GM12865 (cell line): ENCODE measurements around the gene SEC61A1.

Experiments used
- DNase-seq: peaks from one replicate; pipeline ENCODE4 v3.0.0; 2010; ENCODE audit warnings: low read depth
- H3K4me3 ChIP-seq: 2 replicates; pipeline ENCODE4 v1.5.1; 2011; ENCODE audit warnings: mild to moderate bottlenecking, low read depth, low read length, control low read depth
- CTCF ChIP-seq: IDR thresholded peaks from 2 replicates; pipeline ENCODE4 v1.5.1; 2011; ENCODE audit warnings: low read length, control low read depth, low read depth, inconsistent platforms; ENCODE audit not compliant: insufficient read depth; ENCODE audit errors: missing control alignments

The SEC61A1 gene

GRCh38 chr3:128056258-128056657 is 4.0 kb downstream of the SEC61A1 start:
- no peak for DNase-seq
- no peak overlapping the region for H3K4me3 ChIP-seq
- TF ChIP-seq CTCF: no peak

- no peak for TF ChIP-seq CTCF
- DNase-seq: no peak
- H3K4me3 ChIP-seq: no peak overlapping the region
Measured at GRCh38 chr3:128060473-128061381, 8.5 kb downstream of the SEC61A1 start.

GRCh38 chr3:128062033-128062745 is 10.0 kb downstream of the SEC61A1 start:
- TF ChIP-seq CTCF: no peak
- DNase-seq: no peak
- H3K4me3 ChIP-seq: no peak overlapping the region

- no peak overlapping the region for H3K4me3 ChIP-seq
- TF ChIP-seq CTCF: no peak
- DNase-seq: no peak
Measured at GRCh38 chr3:128063865-128064264, 11.6 kb downstream of the SEC61A1 start.

- H3K4me3 ChIP-seq: no peak overlapping the region
- TF ChIP-seq CTCF: no peak
- DNase-seq: no peak
Measured at GRCh38 chr3:128064962-128065361, 12.7 kb downstream of the SEC61A1 start.

- H3K4me3 ChIP-seq: no peak overlapping the region
- no peak for TF ChIP-seq CTCF
- no peak for DNase-seq
Measured at GRCh38 chr3:128066114-128066513, 13.9 kb downstream of the SEC61A1 start.
